22Rv1 (cell line): ENCODE results near the gene IDE.

Experiments used
- H3K27ac ChIP-seq: fragments of 450-650 bp; 2 replicates; pipeline ENCODE4 v1.5.1; 2017
- ZFX ChIP-seq: fragments of 450-650 bp; IDR thresholded peaks from 2 replicates; pipeline ENCODE4 v1.6.1; 2017; ENCODE audit warnings: antibody characterized with exemption, borderline replicate concordance
- TF ChIP-seq, protein P1 (sequence below): fragments of 450-650 bp; IDR thresholded peaks from 2 replicates; pipeline ENCODE4 v1.5.1; 2017; ENCODE audit warnings: mild to moderate bottlenecking

Gene IDE

DNA sequence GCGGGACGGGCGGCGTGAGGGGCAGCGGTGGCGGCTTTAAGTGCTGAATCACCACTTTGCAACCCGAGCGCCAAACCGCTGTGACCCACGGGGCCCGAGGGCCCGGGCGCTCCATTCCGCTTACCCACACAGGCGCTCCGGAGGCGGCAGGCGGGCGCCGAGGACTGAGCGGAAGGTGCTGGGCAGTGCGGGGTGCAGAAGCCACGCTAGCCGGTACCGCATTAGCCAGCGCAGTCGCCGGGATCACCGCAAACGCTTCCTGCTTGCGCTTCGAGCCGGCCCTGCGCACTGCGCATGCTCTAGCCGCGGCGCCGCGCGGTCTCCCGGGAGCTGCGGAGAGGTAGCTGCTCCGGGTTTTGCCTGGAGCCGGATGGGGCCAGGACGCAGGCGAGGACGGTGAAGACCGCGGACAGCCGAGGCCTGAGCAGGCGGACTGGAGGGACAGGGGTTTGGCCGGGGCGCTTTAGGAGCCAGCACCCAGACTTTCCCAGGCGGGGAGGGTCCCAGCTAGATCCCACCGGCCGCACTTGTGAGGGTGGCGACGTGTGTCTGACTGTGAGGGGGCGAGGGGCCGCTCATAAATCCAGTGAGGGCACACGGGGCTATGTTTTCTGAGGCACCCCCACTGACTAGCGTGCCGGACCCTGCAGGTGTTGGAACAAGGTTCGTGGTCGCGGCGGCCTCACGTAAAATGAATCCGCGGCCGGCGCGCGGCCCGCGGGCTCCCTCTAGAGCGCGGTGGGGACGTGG lies at the start of gene IDE:
Gene IDE, minus strand, starts transcription at position 296 of the 750 bp plus-strand sequence. Its CDS starts 74 bp downstream, at position 222.
- TF ChIP-seq, protein P1, sequence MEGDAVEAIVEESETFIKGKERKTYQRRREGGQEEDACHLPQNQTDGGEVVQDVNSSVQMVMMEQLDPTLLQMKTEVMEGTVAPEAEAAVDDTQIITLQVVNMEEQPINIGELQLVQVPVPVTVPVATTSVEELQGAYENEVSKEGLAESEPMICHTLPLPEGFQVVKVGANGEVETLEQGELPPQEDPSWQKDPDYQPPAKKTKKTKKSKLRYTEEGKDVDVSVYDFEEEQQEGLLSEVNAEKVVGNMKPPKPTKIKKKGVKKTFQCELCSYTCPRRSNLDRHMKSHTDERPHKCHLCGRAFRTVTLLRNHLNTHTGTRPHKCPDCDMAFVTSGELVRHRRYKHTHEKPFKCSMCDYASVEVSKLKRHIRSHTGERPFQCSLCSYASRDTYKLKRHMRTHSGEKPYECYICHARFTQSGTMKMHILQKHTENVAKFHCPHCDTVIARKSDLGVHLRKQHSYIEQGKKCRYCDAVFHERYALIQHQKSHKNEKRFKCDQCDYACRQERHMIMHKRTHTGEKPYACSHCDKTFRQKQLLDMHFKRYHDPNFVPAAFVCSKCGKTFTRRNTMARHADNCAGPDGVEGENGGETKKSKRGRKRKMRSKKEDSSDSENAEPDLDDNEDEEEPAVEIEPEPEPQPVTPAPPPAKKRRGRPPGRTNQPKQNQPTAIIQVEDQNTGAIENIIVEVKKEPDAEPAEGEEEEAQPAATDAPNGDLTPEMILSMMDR, result peak; percentile 95
- no peak for TF ChIP-seq ZFX
- H3K27ac ChIP-seq, result peak within 1 kb of the TSS; percentile 93

DNA sequence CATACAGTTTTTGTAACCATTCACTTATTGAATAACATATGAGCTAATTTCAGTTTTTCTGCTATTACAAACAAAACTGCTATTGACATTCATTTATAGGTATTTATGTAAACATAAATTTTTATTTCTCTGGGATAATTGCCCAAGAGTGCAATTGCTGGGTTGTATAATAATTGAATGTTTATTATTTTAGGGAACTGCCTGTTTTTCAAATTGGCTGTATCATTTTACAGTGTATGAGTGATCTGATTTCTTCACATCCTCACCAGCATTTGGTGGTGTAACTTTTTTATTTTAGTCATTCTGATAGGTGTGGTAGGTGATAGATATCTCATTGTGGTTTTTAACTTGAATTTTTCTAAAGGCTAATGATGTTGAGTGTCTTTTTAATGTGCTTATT lies 45.5 kb upstream of the IDE start:
- no peak overlapping the region for H3K27ac ChIP-seq
- no peak for TF ChIP-seq ZFX
- TF ChIP-seq, protein P1, result no peak

DNA sequence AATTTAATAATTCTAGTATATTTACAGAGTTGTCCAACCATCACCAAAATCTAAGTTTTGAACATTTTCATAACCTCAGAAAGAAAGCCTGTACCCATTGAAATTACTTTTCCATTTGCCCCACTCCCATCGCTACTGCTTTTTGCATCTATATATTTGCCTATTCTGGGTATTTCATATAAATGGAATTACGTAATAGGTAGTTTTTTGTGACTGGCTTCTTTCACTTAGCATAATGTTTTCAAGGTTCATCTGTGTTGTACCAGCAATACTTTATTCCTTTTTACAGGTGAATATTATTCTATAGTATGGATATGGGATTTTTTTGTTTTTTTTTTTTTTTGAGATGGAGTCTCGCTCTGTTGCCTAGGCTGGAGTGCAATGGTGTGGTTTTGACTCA lies 41.6 kb upstream of the IDE start:
- H3K27ac ChIP-seq, result no peak overlapping the region
- TF ChIP-seq, protein P1, result no peak
- TF ChIP-seq ZFX, result no peak

DNA sequence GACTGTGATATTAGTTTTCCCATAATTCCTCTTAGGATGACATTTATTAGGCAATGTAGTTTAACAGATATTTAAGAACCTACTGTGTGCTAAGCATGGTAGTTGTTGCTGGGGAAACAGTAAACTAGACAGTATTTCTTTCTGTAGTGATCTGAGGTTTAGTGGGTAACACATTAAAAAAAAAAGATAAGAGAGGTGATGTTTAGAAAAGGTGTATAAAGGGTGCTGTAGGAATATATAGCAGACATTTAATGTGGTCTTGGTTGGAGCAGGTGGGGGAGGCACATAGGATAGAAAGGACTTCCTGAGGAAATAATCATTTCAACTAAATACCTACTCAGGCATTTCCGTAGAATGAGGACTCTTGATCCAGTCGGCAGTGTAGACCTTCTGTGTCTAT lies 30.9 kb upstream of the IDE start:
- H3K27ac ChIP-seq, result no peak overlapping the region
- TF ChIP-seq, protein P1, result no peak

DNA sequence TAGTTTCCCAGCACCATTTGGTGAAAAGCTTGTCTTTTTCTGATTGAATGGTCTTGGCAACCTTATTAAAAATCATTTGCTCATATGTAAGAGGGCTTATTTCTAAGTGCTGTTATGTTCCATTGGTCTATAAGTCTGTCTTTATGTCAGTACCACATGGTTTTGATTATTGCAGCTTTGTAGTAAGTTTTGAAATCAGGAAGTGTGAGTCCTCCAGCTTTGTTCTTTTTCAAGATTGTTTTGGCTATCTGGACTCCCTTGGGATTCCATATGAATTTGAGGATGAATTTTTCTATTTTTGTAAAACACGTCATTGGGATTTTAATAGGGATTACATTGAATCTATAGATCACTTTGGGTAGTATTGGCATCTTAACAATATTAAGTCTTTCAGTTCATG lies 24.4 kb upstream of the IDE start:
- TF ChIP-seq, protein P1, result no peak
- no peak for TF ChIP-seq ZFX

DNA sequence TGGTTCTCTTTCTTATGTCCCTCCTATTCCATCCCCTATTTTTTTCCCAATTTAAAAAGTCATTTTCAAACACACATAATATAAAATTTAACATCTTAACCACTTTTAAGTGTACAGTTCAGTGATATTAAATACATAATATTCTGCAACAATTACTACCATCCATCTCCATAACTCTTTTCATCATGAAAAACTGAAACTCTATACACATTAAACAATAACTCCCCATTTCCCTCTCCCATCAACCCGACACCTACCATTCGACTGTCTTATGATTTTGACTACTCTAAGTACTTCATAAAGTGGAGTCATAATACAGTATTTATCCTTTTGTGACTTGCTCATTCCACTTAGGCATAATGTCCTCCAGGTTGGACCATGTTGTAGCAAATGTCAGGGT lies 21.6 kb upstream of the IDE start:
- no peak overlapping the region for H3K27ac ChIP-seq
- no peak for TF ChIP-seq ZFX
- TF ChIP-seq, protein P1, result no peak

More for the DNA sequence above, 24.4 kb upstream of the IDE start:
- no peak overlapping the region for H3K27ac ChIP-seq
